ENCODE data around the gene DNAH10.

GRCh38 chr12:123843912-123844748 lies 82.0 kb downstream of the DNAH10 start:
- TF ChIP-seq, protein P1, sequence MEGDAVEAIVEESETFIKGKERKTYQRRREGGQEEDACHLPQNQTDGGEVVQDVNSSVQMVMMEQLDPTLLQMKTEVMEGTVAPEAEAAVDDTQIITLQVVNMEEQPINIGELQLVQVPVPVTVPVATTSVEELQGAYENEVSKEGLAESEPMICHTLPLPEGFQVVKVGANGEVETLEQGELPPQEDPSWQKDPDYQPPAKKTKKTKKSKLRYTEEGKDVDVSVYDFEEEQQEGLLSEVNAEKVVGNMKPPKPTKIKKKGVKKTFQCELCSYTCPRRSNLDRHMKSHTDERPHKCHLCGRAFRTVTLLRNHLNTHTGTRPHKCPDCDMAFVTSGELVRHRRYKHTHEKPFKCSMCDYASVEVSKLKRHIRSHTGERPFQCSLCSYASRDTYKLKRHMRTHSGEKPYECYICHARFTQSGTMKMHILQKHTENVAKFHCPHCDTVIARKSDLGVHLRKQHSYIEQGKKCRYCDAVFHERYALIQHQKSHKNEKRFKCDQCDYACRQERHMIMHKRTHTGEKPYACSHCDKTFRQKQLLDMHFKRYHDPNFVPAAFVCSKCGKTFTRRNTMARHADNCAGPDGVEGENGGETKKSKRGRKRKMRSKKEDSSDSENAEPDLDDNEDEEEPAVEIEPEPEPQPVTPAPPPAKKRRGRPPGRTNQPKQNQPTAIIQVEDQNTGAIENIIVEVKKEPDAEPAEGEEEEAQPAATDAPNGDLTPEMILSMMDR (IDR thresholded peaks at IDR 0.05), result no peak
- no peak for TF ChIP-seq POLR2AphosphoS5 (IDR thresholded peaks at IDR 0.05; ENCODE audit: low read depth, low read length)
